Activated naive CD8-positive, alpha-beta T cell treated with anti-CD3 and anti-CD28 coated beads, Interleukin-2, amount 50 U/mL, for 24 hours (primary cell): ENCODE measurements around the gene DSC1.
A peak's percentile ranks its signal among the peaks of the same experiment; 100 is the strongest.

Experiments used
- ATAC-seq: fragments of 150-1000 bp; cut with Tn5 transposase; one replicate; pipeline ENCODE4 v1.10.0; 2021
- DNase-seq: peaks from one replicate; pipeline ENCODE4 v3.0.0; 2021
- H3K27ac Mint-ChIP-seq: one replicate; pipeline ENCODE4 v1.8.0; 2021; ENCODE audit warnings: mild to moderate bottlenecking, mixed read lengths
- H3K27me3 Mint-ChIP-seq: one replicate; pipeline ENCODE4 v1.8.0; 2021; ENCODE audit warnings: mixed read lengths
- H3K36me3 Mint-ChIP-seq: one replicate; pipeline ENCODE4 v1.8.0; 2021; ENCODE audit warnings: low read depth, mixed read lengths
- H3K4me1 Mint-ChIP-seq: one replicate; pipeline ENCODE4 v1.8.0; 2021; ENCODE audit warnings: mixed read lengths
- H3K4me3 Mint-ChIP-seq: one replicate; pipeline ENCODE4 v1.8.0; 2021; ENCODE audit warnings: mild to moderate bottlenecking, moderate library complexity, mixed read lengths
- H3K9me3 Mint-ChIP-seq: one replicate; pipeline ENCODE4 v1.8.0; 2021; ENCODE audit warnings: mixed read lengths

Gene DSC1

GRCh38 chr18:31162825-31163435 is at the start of gene DSC1:
DSC1 (minus strand) TSS chr18:31162856; CDS start chr18:31162594, 262 bp downstream.
- peak within 1 kb of the TSS; percentile 59 for H3K4me3 Mint-ChIP-seq
- peaks cover 8% of the 10 kb centered on the region for H3K4me1 Mint-ChIP-seq
- ATAC-seq = peak; percentile 33
- no peak for DNase-seq
- no peaks in the 10 kb centered on the region for H3K27me3 Mint-ChIP-seq
- peak within 1 kb of the TSS; percentile 73 for H3K27ac Mint-ChIP-seq
- H3K36me3 Mint-ChIP-seq = no peaks in the 10 kb centered on the region
- H3K9me3 Mint-ChIP-seq = no peaks in the 10 kb centered on the region

- no peaks in the 10 kb centered on the region for H3K36me3 Mint-ChIP-seq
- H3K4me1 Mint-ChIP-seq = no peaks in the 10 kb centered on the region
- H3K27me3 Mint-ChIP-seq = peaks cover 3% of the 10 kb centered on the region
- H3K27ac Mint-ChIP-seq = no peak overlapping the region
- H3K9me3 Mint-ChIP-seq = peaks cover 8% of the 10 kb centered on the region
- ATAC-seq (no peak), DNase-seq (no peak)
- no peak overlapping the region for H3K4me3 Mint-ChIP-seq
Observed at GRCh38 chr18:31211047-31211446, 48.4 kb upstream of the DSC1 start.

GRCh38 chr18:31209041-31209440 is 46.4 kb upstream of the DSC1 start:
- H3K4me3 Mint-ChIP-seq = no peak overlapping the region
- H3K27me3 Mint-ChIP-seq = peaks cover 7% of the 10 kb centered on the region
- no peak for DNase-seq
- no peak overlapping the region for H3K27ac Mint-ChIP-seq
- H3K4me1 Mint-ChIP-seq = no peaks in the 10 kb centered on the region
- H3K9me3 Mint-ChIP-seq = peaks cover 8% of the 10 kb centered on the region
- no peak for ATAC-seq
- no peaks in the 10 kb centered on the region for H3K36me3 Mint-ChIP-seq

- Mint-ChIP-seq H3K27ac (no peak overlapping the region), H3K4me1 (no peaks in the 10 kb centered on the region), H3K4me3 (no peak overlapping the region), H3K36me3 (no peaks in the 10 kb centered on the region), H3K27me3 (peaks cover 7% of the 10 kb centered on the region), H3K9me3 (peaks cover 8% of the 10 kb centered on the region)
- DNase-seq (no peak), ATAC-seq (no peak)
Observed at GRCh38 chr18:31207391-31207790, 44.7 kb upstream of the DSC1 start.

- Mint-ChIP-seq H3K27ac (no peak overlapping the region), H3K4me1 (no peaks in the 10 kb centered on the region), H3K36me3 (no peaks in the 10 kb centered on the region), H3K4me3 (no peak overlapping the region), H3K27me3 (peaks cover 7% of the 10 kb centered on the region), H3K9me3 (peaks cover 8% of the 10 kb centered on the region)
- ATAC-seq = peak; percentile 52
- no peak for DNase-seq
Observed at GRCh38 chr18:31206787-31207381, 44.2 kb upstream of the DSC1 start.

- Mint-ChIP-seq H3K9me3 (peaks cover 8% of the 10 kb centered on the region), H3K4me3 (no peak overlapping the region), H3K27me3 (peaks cover 7% of the 10 kb centered on the region), H3K36me3 (no peaks in the 10 kb centered on the region), H3K4me1 (no peaks in the 10 kb centered on the region), H3K27ac (no peak overlapping the region)
- ATAC-seq (no peak), DNase-seq (no peak)
Observed at GRCh38 chr18:31206071-31206470, 43.4 kb upstream of the DSC1 start.

GRCh38 chr18:31205273-31205672 is 42.6 kb upstream of the DSC1 start:
- Mint-ChIP-seq H3K9me3 (peaks cover 15% of the 10 kb centered on the region), H3K27me3 (peaks cover 7% of the 10 kb centered on the region), H3K4me1 (no peaks in the 10 kb centered on the region), H3K36me3 (no peaks in the 10 kb centered on the region), H3K27ac (no peak overlapping the region), H3K4me3 (no peak overlapping the region)
- DNase-seq (no peak), ATAC-seq (no peak)

GRCh38 chr18:31204833-31205232 is 42.2 kb upstream of the DSC1 start:
- Mint-ChIP-seq H3K27ac (no peak overlapping the region), H3K4me3 (no peak overlapping the region), H3K36me3 (no peaks in the 10 kb centered on the region), H3K4me1 (no peaks in the 10 kb centered on the region), H3K27me3 (peaks cover 7% of the 10 kb centered on the region), H3K9me3 (peaks cover 15% of the 10 kb centered on the region)
- no peak for DNase-seq
- no peak for ATAC-seq

- H3K9me3 Mint-ChIP-seq = peaks cover 15% of the 10 kb centered on the region
- H3K27me3 Mint-ChIP-seq = peaks cover 7% of the 10 kb centered on the region
- DNase-seq = no peak
- no peaks in the 10 kb centered on the region for H3K36me3 Mint-ChIP-seq
- ATAC-seq = no peak
- no peaks in the 10 kb centered on the region for H3K4me1 Mint-ChIP-seq
- H3K27ac Mint-ChIP-seq = no peak overlapping the region
- no peak overlapping the region for H3K4me3 Mint-ChIP-seq
Observed at GRCh38 chr18:31204166-31204565, 41.5 kb upstream of the DSC1 start.

GRCh38 chr18:31203794-31204148 is 41.1 kb upstream of the DSC1 start:
- H3K27ac Mint-ChIP-seq = no peak overlapping the region
- DNase-seq = no peak
- no peaks in the 10 kb centered on the region for H3K4me1 Mint-ChIP-seq
- ATAC-seq = no peak
- H3K36me3 Mint-ChIP-seq = no peaks in the 10 kb centered on the region
- H3K4me3 Mint-ChIP-seq = no peak overlapping the region
- H3K27me3 Mint-ChIP-seq = peaks cover 7% of the 10 kb centered on the region
- H3K9me3 Mint-ChIP-seq = peaks cover 15% of the 10 kb centered on the region

- Mint-ChIP-seq H3K27ac (no peak overlapping the region), H3K9me3 (peaks cover 15% of the 10 kb centered on the region), H3K4me3 (no peak overlapping the region), H3K4me1 (no peaks in the 10 kb centered on the region), H3K27me3 (peaks cover 7% of the 10 kb centered on the region), H3K36me3 (no peaks in the 10 kb centered on the region)
- ATAC-seq (no peak), DNase-seq (no peak)
Observed at GRCh38 chr18:31203096-31203793, 40.6 kb upstream of the DSC1 start.

GRCh38 chr18:31199190-31199769 is 36.6 kb upstream of the DSC1 start:
- ATAC-seq (no peak), DNase-seq (no peak)
- no peak overlapping the region for H3K4me3 Mint-ChIP-seq
- no peaks in the 10 kb centered on the region for H3K27me3 Mint-ChIP-seq
- H3K9me3 Mint-ChIP-seq = peaks cover 11% of the 10 kb centered on the region
- H3K4me1 Mint-ChIP-seq = no peaks in the 10 kb centered on the region
- H3K36me3 Mint-ChIP-seq = no peaks in the 10 kb centered on the region
- no peak overlapping the region for H3K27ac Mint-ChIP-seq

GRCh38 chr18:31197676-31198075 is 35.0 kb upstream of the DSC1 start:
- no peaks in the 10 kb centered on the region for H3K4me1 Mint-ChIP-seq
- no peaks in the 10 kb centered on the region for H3K27me3 Mint-ChIP-seq
- peaks cover 11% of the 10 kb centered on the region for H3K9me3 Mint-ChIP-seq
- ATAC-seq (no peak), DNase-seq (no peak)
- H3K4me3 Mint-ChIP-seq = no peak overlapping the region
- no peaks in the 10 kb centered on the region for H3K36me3 Mint-ChIP-seq
- no peak overlapping the region for H3K27ac Mint-ChIP-seq

GRCh38 chr18:31195063-31195462 is 32.4 kb upstream of the DSC1 start:
- Mint-ChIP-seq H3K27me3 (no peaks in the 10 kb centered on the region), H3K27ac (no peak overlapping the region), H3K36me3 (no peaks in the 10 kb centered on the region), H3K9me3 (peaks cover 4% of the 10 kb centered on the region), H3K4me3 (no peak overlapping the region), H3K4me1 (no peaks in the 10 kb centered on the region)
- ATAC-seq (no peak), DNase-seq (no peak)
